PC-9 (cell line): Measurements from ENCODE around the gene CPNE9. TPM values are rescaled to one million over a fixed set of nuclear protein-coding genes. Genes with fewer than 3 reads are reported as not detected.

Experiments
- BruUV-seq: library from RNA; stranded (reverse); fragments of 400-500 nt; replicated peaks from 2 replicates; lab custom pipeline; 2021; lab: Mats Ljungman, UMichigan
- CTCF ChIA-PET: fragments of 300-600 bp; sonication (Branson Sonifier 250); formaldehyde crosslinking; loops from one replicate; lab custom pipeline; 2022; ENCODE audit warnings: antibody characterized with exemption; lab: Charles Lee
- POLR2A ChIA-PET: fragments of 300-600 bp; sonication (Branson Sonifier 250); formaldehyde crosslinking; loops from one replicate; lab custom pipeline; 2022; ENCODE audit warnings: antibody characterized with exemption; ENCODE audit not compliant: unreplicated experiment; lab: Charles Lee
- DNase-seq, 2 experiments: peaks; one replicate each; pipeline versions ENCODE4 v3.0.0 to v3.0.0-alpha.2; 2015 to 2022; ENCODE audit warnings: mixed read lengths in 1 of 2
- H2AFZ ChIP-seq: fragments of 200-600 bp; sonication (generic); 2 replicates; pipeline ENCODE4 v1.8.1; 2017; ENCODE audit warnings: antibody characterized with exemption
- H3F3A ChIP-seq: fragments of 200-600 bp; sonication (generic); 2 replicates; pipeline ENCODE4 v1.8.1; 2017; ENCODE audit warnings: antibody characterized with exemption, mild to moderate bottlenecking, low read depth; ENCODE audit not compliant: insufficient read depth
- H3K27ac ChIP-seq: fragments of 200-600 bp; sonication (generic); 2 replicates; pipeline ENCODE4 v1.6.1; 2016; ENCODE audit warnings: mixed run types
- H3K27me3 ChIP-seq: fragments of 200-600 bp; sonication (generic); 2 replicates; pipeline ENCODE4 v1.6.1; 2016; ENCODE audit warnings: low read depth, mixed run types; ENCODE audit not compliant: insufficient read depth
- H3K36me3 ChIP-seq: fragments of 200-600 bp; sonication (generic); 2 replicates; pipeline ENCODE4 v1.6.1; 2016; ENCODE audit warnings: low read depth, mixed run types
- H3K4me1 ChIP-seq: fragments of 200-600 bp; sonication (generic); replicated peaks from 2 replicates; pipeline ENCODE4 v1.6.1; 2016; ENCODE audit warnings: mixed run types; ENCODE audit not compliant: insufficient read depth
- H3K4me2 ChIP-seq: fragments of 200-600 bp; sonication (generic); 2 replicates; pipeline ENCODE4 v1.6.1; 2017; ENCODE audit warnings: mixed run types
- H3K4me3 ChIP-seq: fragments of 200-600 bp; sonication (generic); 2 replicates; pipeline ENCODE4 v1.6.1; 2016; ENCODE audit warnings: mixed run types
- H3K79me2 ChIP-seq: fragments of 200-600 bp; sonication (generic); 2 replicates; pipeline ENCODE4 v1.6.1; 2017; ENCODE audit warnings: low read depth, mixed run types
- H3K9me2 ChIP-seq: fragments of 200-600 bp; sonication (generic); 2 replicates; pipeline ENCODE4 v1.8.1; 2017; ENCODE audit warnings: mild to moderate bottlenecking; ENCODE audit not compliant: insufficient read depth
- H3K9me3 ChIP-seq: fragments of 200-600 bp; sonication (generic); 2 replicates; pipeline ENCODE4 v1.8.1; 2016; ENCODE audit warnings: low read depth; ENCODE audit not compliant: insufficient read depth
- H4K20me1 ChIP-seq: fragments of 200-600 bp; sonication (generic); 2 replicates; pipeline ENCODE4 v1.8.1; 2017; ENCODE audit not compliant: insufficient read depth
- EZH2 ChIP-seq: fragments of 200-600 bp; sonication (generic); IDR thresholded peaks from 2 replicates; pipeline ENCODE4 v1.8.0; 2017; ENCODE audit warnings: antibody characterized with exemption, low read depth
- intact Hi-C: fragments of 100-400 bp; cut with micrococcal nuclease; formaldehyde crosslinking; loops from one replicate; pipeline ENCODE4 v1.10.0; 2022; ENCODE audit not compliant: unreplicated experiment
- total RNA-seq: library from RNA; stranded (reverse); gene quantifications from 2 replicates; pipeline ENCODE4 v1.2.3, GENCODE V29; 2021
- TF ChIP-seq, protein P1 (sequence below): fragments of 200-600 bp; sonication (generic); conservative IDR thresholded peaks from 2 replicates; pipeline ENCODE4 v1.6.1; 2017; ENCODE audit warnings: mixed run types, antibody characterized with exemption, mild to moderate bottlenecking, moderate library complexity

CPNE9 gene
- total RNA-seq, 1 experiment from 2014 or later, result not detected

DNA sequence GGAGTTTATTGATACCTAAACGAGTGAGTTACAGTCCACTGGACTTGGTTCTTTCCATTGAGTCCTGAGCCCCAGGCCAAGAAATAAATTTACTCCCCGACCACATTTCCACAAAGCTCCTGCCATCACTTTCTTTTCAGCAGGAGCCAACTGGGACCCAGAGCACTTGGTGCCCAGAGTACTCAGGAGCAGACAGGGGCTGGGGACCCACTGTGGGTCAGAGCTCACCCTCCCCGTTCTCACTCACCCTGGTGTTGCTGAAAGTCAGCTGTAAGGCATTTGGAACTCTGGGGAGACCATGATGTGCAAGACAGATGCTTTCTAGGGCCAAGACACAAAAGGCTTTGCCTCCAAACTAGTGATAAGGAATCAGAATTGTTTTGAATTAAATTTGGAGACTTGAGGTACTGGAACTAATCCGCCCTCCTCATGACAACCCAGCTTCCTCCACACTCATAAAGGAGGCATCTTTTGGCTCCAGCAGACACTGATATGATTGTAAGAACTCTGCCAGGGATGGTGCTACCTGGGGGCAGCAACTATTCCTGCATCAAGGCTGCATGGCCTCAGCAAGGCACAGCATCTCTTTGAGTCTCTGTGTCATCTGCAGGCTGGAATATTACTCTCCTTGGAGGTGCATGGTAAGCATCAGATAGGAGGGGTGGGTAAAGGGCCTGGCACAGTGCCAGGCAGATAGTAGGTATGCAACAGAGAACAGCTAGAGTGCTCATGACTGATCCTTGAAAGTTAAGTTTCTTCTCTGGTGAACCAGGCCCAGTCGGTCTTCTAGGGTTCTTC is 73.5 kb downstream of the CPNE9 start:
- Histone ChIP-seq H4K20me1 (no peaks in the 10 kb centered on the region; the same call in 1 of the 2 replicates), H3K4me2 (no peak overlapping the region), H3K4me3 (no peak overlapping the region), H3K27me3 (no peaks in the 10 kb centered on the region), H3K9me3 (no peaks in the 10 kb centered on the region), H3K27ac (no peak overlapping the region), H2AFZ (no peak overlapping the region), H3F3A (peaks cover 7% of the 10 kb centered on the region; the same call in 1 of the 2 replicates), H3K4me1 (no peaks in the 10 kb centered on the region), H3K79me2 (no peaks in the 10 kb centered on the region), H3K9me2 (no peaks in the 10 kb centered on the region), H3K36me3 (no peaks in the 10 kb centered on the region)
- POLR2A ChIA-PET, result no interaction called here
- intact Hi-C loops, result no loop called here
- BruUV-seq, result no TSS peak
- CTCF ChIA-PET, result interaction anchor here (0.6 kb wide), 1 partner anchor 516 kb away, joined by 4 read pairs; no protein-coding TSS in a partner anchor
- no peak for DNase-seq
- no peak for TF ChIP-seq EZH2
- TF ChIP-seq, protein P1, sequence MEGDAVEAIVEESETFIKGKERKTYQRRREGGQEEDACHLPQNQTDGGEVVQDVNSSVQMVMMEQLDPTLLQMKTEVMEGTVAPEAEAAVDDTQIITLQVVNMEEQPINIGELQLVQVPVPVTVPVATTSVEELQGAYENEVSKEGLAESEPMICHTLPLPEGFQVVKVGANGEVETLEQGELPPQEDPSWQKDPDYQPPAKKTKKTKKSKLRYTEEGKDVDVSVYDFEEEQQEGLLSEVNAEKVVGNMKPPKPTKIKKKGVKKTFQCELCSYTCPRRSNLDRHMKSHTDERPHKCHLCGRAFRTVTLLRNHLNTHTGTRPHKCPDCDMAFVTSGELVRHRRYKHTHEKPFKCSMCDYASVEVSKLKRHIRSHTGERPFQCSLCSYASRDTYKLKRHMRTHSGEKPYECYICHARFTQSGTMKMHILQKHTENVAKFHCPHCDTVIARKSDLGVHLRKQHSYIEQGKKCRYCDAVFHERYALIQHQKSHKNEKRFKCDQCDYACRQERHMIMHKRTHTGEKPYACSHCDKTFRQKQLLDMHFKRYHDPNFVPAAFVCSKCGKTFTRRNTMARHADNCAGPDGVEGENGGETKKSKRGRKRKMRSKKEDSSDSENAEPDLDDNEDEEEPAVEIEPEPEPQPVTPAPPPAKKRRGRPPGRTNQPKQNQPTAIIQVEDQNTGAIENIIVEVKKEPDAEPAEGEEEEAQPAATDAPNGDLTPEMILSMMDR, result no peak

DNA sequence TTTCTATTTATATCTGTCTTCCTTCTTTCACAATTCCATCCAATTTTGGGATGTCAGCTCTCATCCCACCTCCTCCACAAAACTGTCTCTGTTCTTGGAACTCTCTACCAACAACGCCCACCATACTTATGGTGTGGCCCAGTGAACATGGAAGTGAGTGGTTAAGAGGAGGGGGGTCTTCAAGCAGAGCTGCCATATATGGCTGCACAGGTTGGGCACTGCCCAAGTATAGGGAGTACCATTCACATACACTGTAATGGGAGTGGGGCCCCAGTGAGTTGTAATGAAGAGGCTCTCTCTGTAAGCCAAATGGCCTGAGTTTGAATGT is 74.0 kb downstream of the CPNE9 start:
- Histone ChIP-seq H3K27ac (no peak overlapping the region), H3K36me3 (no peaks in the 10 kb centered on the region), H3K27me3 (no peaks in the 10 kb centered on the region), H4K20me1 (no peaks in the 10 kb centered on the region; the same call in 1 of the 2 replicates), H2AFZ (no peak overlapping the region), H3K4me3 (no peak overlapping the region), H3K9me3 (no peaks in the 10 kb centered on the region), H3K4me1 (no peaks in the 10 kb centered on the region), H3K4me2 (no peak overlapping the region), H3K79me2 (no peaks in the 10 kb centered on the region), H3F3A (peaks cover 4% of the 10 kb centered on the region; the same call in 1 of the 2 replicates), H3K9me2 (no peaks in the 10 kb centered on the region)
- TF ChIP-seq, protein P1, result no peak
- no peak for TF ChIP-seq EZH2
- intact Hi-C loops, result no loop called here
- CTCF ChIA-PET, result interaction anchor here (0.6 kb wide), 1 partner anchor 515 kb away, joined by 4 read pairs; no protein-coding TSS in a partner anchor
- POLR2A ChIA-PET, result no interaction called here
- no TSS peak for BruUV-seq
- no peak for DNase-seq

- H3K9me3 ChIP-seq, result no peaks in the 10 kb centered on the region
- no peak for DNase-seq
- H3K79me2 ChIP-seq, result no peaks in the 10 kb centered on the region
- no TSS peak for BruUV-seq
- 0 out of 2 replicates have a peak, but pooled peaks cover 3% of the 10 kb centered on the region for H3F3A ChIP-seq
- TF ChIP-seq, protein P1, result no peak
- TF ChIP-seq EZH2, result no peak
- no peak overlapping the region for H2AFZ ChIP-seq
- intact Hi-C loops, result no loop called here
- H3K9me2 ChIP-seq, result no peaks in the 10 kb centered on the region
- ChIA-PET CTCF (no interaction called here), POLR2A (no interaction called here)
- no peak overlapping the region for H3K4me3 ChIP-seq
- H4K20me1 ChIP-seq, result no peaks in the 10 kb centered on the region; the same call in 1 of the 2 replicates
- H3K4me1 ChIP-seq, result no peaks in the 10 kb centered on the region
- no peaks in the 10 kb centered on the region for H3K36me3 ChIP-seq
- no peaks in the 10 kb centered on the region for H3K27me3 ChIP-seq
- H3K27ac ChIP-seq, result no peak overlapping the region
- H3K4me2 ChIP-seq, result no peak overlapping the region
Measured at GRCh38 chr3:9778143-9779074, 74.8 kb downstream of the CPNE9 start.
